RWPE2 (cell line): Measurements from ENCODE around the gene GCK.

ENCODE experiments used
- ATAC-seq: fragments of 200-7000 bp; cut with Tn5 transposase; 3 replicates; pipeline ENCODE4 v1.9.1; 2021; ENCODE audit warnings: low read depth
- DNase-seq: peaks from one replicate; pipeline ENCODE4 v3.0.0-alpha.2; 2020; ENCODE audit warnings: low spot score
- H3K27ac ChIP-seq: fragments of 450-650 bp; 2 replicates; pipeline ENCODE4 v1.5.1; 2017; ENCODE audit warnings: mild to moderate bottlenecking; ENCODE audit not compliant: poor library complexity, severe bottlenecking
- H3K27me3 ChIP-seq: fragments of 250-450 bp; sonication (Bioruptor Pico); 2 replicates; pipeline ENCODE4 v1.5.1; 2021; ENCODE audit warnings: mild to moderate bottlenecking, moderate library complexity; ENCODE audit not compliant: insufficient read depth, poor library complexity, severe bottlenecking
- H3K36me3 ChIP-seq: fragments of 250-450 bp; sonication (Bioruptor Pico); 2 replicates; pipeline ENCODE4 v1.5.1; 2020; ENCODE audit warnings: low read depth, mild to moderate bottlenecking, moderate library complexity
- H3K4me1 ChIP-seq: fragments of 250-450 bp; sonication (Bioruptor Pico); 2 replicates; pipeline ENCODE4 v1.5.1; 2021; ENCODE audit warnings: mild to moderate bottlenecking, moderate library complexity; ENCODE audit not compliant: insufficient read depth, poor library complexity, severe bottlenecking
- H3K4me3 ChIP-seq: fragments of 250-450 bp; sonication (Bioruptor Pico); 2 replicates; pipeline ENCODE4 v1.5.1; 2021; ENCODE audit warnings: mild to moderate bottlenecking, moderate library complexity; ENCODE audit not compliant: severe bottlenecking
- H3K9me3 ChIP-seq: fragments of 250-450 bp; sonication (Bioruptor Pico); 2 replicates; pipeline ENCODE4 v1.5.1; 2021; ENCODE audit warnings: mild to moderate bottlenecking, moderate library complexity; ENCODE audit not compliant: severe bottlenecking
- TF ChIP-seq, protein P1 (sequence below): fragments of 450-650 bp; IDR thresholded peaks from one replicate; pipeline ENCODE4 v1.5.1; 2017; ENCODE audit warnings: mild to moderate bottlenecking, moderate library complexity; ENCODE audit not compliant: poor library complexity, severe bottlenecking

GCK gene

DNA sequence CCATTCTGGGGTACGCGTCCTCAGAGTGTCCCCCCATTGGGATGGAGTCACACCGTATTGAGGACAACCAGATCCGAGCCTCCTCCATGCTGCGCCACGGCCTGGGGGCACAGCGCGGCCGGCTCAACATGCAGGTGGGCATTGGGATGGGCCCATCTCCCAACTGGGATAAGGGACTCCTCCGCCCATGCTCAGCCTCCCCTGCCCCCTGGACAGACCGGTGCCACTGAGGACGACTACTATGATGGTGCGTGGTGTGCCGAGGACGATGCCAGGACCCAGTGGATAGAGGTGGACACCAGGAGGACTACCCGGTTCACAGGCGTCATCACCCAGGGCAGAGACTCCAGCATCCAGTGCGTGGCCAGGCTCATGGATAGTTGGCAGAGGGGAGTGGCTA, 79.2 kb downstream of the GCK start:
- ATAC-seq (no peak), DNase-seq (no peak)
- Histone ChIP-seq H3K36me3 (peaks cover 12% of the 10 kb centered on the region; the same call in 1 of the 2 replicates), H3K9me3 (no peaks in the 10 kb centered on the region), H3K4me1 (peaks cover 9% of the 10 kb centered on the region), H3K27me3 (no peaks in the 10 kb centered on the region), H3K4me3 (no peak overlapping the region), H3K27ac (no peak overlapping the region)
- TF ChIP-seq, protein P1, sequence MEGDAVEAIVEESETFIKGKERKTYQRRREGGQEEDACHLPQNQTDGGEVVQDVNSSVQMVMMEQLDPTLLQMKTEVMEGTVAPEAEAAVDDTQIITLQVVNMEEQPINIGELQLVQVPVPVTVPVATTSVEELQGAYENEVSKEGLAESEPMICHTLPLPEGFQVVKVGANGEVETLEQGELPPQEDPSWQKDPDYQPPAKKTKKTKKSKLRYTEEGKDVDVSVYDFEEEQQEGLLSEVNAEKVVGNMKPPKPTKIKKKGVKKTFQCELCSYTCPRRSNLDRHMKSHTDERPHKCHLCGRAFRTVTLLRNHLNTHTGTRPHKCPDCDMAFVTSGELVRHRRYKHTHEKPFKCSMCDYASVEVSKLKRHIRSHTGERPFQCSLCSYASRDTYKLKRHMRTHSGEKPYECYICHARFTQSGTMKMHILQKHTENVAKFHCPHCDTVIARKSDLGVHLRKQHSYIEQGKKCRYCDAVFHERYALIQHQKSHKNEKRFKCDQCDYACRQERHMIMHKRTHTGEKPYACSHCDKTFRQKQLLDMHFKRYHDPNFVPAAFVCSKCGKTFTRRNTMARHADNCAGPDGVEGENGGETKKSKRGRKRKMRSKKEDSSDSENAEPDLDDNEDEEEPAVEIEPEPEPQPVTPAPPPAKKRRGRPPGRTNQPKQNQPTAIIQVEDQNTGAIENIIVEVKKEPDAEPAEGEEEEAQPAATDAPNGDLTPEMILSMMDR = no peak

DNA sequence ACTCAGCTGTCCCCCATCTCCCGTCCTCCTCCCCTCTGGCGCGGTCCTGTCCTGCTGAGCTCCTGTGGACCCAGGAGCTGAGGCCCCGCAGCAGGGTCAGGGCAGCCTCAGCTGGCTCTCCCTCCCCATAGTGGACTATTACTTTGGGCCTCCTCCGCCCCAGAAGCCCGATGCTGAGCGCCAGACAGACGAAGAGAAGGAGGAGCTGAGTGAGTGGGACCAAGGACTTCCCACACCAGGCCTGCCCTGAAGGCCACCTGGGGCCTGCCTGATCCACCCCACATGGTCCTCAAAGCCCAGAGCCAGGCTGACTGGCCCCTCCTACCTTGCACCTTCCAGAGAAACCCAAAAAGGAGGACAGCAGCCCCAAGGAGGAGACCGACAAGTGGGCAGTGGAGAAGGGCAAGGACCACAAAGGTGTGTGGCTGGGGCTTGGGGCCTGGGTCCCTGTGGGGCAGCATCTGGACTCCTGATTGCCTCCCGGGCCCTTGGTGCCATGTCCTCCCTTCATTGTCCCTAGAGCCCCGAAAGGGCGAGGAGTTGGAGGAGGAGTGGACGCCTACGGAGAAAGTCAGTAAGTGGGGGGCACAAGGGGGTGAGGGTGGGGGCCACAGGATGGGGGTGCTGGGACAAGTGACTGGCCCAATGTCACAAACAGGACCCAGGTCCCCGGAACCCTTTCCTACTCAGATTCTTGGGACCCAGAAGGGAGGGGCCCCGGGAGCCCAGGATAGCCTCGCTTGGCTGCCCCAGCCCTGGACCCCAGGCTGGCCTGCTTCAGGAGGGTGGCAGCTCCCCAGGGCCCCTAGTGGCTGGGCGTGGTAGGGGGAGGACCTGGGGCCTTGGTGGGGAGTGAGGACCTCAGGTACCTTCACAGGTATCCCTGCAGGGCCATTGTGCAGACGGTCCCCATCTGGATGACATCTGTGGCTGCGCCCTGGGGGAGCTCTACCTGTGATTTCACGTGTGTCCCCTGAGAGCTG, 80.2 kb downstream of the GCK start:
- TF ChIP-seq, protein P1 = no peak
- Histone ChIP-seq H3K36me3 (0 out of 2 replicates have a peak, but pooled peaks cover 2% of the 10 kb centered on the region), H3K4me1 (peaks cover 9% of the 10 kb centered on the region), H3K27me3 (no peaks in the 10 kb centered on the region), H3K9me3 (no peaks in the 10 kb centered on the region), H3K4me3 (no peak overlapping the region), H3K27ac (no peak overlapping the region)
- ATAC-seq (no peak), DNase-seq (no peak)

DNA sequence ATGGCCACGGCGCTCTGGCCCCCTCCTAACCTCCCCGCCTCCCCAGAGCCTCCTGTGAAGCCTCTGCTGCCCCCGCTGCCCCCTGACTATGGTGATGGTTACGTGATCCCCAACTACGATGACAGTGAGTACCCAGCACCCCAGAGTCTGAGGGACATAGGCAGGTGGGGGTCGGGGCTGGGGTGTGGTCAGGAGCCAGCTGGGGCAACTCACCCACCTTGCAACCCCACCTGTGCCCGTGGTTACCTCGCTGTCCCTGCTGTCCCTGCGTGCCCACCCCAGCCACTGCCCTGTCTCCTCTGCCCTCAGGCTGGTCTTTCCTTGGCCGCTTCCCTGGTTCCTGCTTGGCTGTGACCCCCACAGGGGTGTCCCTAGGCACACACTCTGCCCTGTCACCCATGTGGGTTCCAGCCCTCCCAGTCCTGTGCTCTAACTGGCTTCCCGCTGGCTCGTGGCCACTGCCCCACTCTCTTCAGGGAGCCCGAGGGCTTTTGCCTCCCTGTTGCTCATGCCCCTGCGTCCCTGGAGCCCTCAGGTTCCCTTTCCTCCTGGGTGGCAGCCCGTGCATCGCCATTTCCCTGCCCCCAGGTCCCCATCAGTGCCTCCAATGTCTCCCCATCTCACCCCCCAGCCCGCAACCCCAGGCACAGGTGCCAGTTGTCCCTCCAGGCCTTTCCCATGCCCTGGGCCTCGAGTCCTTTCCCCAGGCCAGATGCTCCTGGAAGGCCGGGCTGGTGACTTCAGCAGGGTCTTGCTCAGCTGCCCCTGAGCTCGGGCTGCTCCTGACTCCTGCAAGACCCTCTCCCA, 81.1 kb downstream of the GCK start:
- no peak for DNase-seq
- Histone ChIP-seq H3K9me3 (no peaks in the 10 kb centered on the region), H3K4me1 (peaks cover 9% of the 10 kb centered on the region), H3K4me3 (no peak overlapping the region), H3K27ac (no peak overlapping the region), H3K27me3 (no peaks in the 10 kb centered on the region), H3K36me3 (no peaks in the 10 kb centered on the region)
- TF ChIP-seq, protein P1 = no peak
- no peak for ATAC-seq

DNA sequence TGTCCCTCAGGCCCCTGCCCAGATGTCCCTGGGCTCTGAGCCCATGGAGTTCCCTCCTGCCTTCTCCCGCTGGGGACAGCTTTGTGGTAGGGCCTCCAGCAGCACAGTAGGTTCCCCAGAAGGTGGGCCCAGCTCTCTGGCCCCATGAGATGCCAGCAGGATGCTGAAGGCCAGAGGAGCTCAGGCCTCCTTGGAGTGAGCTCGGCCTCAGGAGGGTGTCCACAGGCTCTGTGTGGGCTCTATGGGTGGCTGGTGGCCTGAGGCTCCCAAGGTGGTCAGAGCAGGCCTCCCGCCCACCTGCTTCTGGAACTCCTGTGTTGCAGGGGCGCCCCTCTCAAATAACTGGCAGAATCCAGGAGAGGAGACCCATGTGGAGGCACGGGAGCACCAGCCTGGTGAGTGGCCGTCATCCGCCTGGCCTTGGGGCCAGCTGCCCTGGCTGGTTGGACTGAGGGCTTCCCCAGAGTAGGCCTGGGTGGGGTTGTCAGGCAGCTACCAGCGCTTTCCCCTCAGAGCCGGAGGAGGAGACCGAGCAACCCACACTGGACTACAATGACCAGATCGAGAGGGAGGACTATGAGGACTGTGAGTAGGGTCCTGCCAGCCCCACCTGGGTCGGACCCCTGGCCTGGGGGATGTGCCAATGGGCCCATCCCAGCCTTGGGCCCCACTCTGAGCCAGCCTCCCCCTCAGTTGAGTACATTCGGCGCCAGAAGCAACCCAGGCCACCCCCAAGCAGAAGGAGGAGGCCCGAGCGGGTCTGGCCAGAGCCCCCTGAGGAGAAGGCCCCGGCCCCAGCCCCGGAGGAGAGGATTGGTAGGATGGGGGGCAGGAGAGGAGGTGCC, 81.9 kb downstream of the GCK start:
- H3K27me3 ChIP-seq = no peaks in the 10 kb centered on the region
- ATAC-seq = no peak
- H3K9me3 ChIP-seq = no peaks in the 10 kb centered on the region
- H3K4me1 ChIP-seq = peaks cover 13% of the 10 kb centered on the region
- H3K27ac ChIP-seq = no peak overlapping the region
- no peaks in the 10 kb centered on the region for H3K36me3 ChIP-seq
- DNase-seq = no peak
- TF ChIP-seq, protein P1 = no peak
- no peak overlapping the region for H3K4me3 ChIP-seq
